Erythroblast (primary cell): ENCODE data around the gene NEDD4L.

Experiments used
- GATA1 ChIP-seq: IDR thresholded peaks from 2 replicates; pipeline ENCODE4 v1.6.1; 2011; ENCODE audit warnings: low read depth, mild to moderate bottlenecking, control low read depth, low read length, moderate library complexity
- POLR2A ChIP-seq: IDR thresholded peaks from 2 replicates; pipeline ENCODE4 v1.6.1; 2011; ENCODE audit warnings: mild to moderate bottlenecking, low read length

- TF ChIP-seq POLR2A: no peak
- TF ChIP-seq GATA1: no peak
Observed at GRCh38 chr18:58269931-58270330, 225.9 kb downstream of the NEDD4L start.
